Gastrocnemius medialis (tissue), 4 donors: ENCODE results near the gene LAMC2. TPM values are rescaled to one million over a fixed set of nuclear protein-coding genes. Genes with fewer than 3 reads are reported as not detected.

Source experiments
- ATAC-seq, 2 donors: fragments of 150-250 bp; one replicate each; pipeline ENCODE4 v1.9.1; 2016
- DNase-seq, 2 donors: peaks; one replicate each; pipeline ENCODE4 v3.0.0-alpha.2; 2019
- H3K27ac ChIP-seq, 4 donors: fragments of 200-600 bp; sonication (generic); 1 replicate in 1 of 4; 2 replicates in 3 of 4; pipeline ENCODE4 v1.5.1; 2016 to 2018; ENCODE audit warnings: mild to moderate bottlenecking in 2 of 4, moderate library complexity in 1 of 4
- H3K27me3 ChIP-seq, 3 donors: fragments of 200-600 bp; sonication (generic) in 2 of 3; 1 replicate in 1 of 3; 2 replicates in 2 of 3; pipeline versions ENCODE4 v1.5.1 to v1.6.0; 2016 to 2019; ENCODE audit warnings: mild to moderate bottlenecking in 1 of 3, moderate library complexity in 1 of 3
- H3K36me3 ChIP-seq, 2 donors: fragments of 200-600 bp; sonication (generic) in 1 of 2; one replicate each; pipeline ENCODE4 v1.5.1; 2017 to 2018
- H3K4me1 ChIP-seq, 2 donors: fragments of 200-600 bp; sonication (generic) in 1 of 2; one replicate each; pipeline ENCODE4 v1.5.1; 2016 to 2017; ENCODE audit warnings: mild to moderate bottlenecking in 2 of 2
- H3K4me3 ChIP-seq, 4 donors: fragments of 200-600 bp; sonication (generic) in 3 of 4; 1 replicate in 1 of 4; 2 replicates in 3 of 4; pipeline ENCODE4 v1.5.1; 2016 to 2019; ENCODE audit warnings: mild to moderate bottlenecking in 2 of 4
- H3K9me3 ChIP-seq, 3 donors: fragments of 200-600 bp; sonication (generic) in 2 of 3; 1 replicate in 1 of 3; 2 replicates in 2 of 3; pipeline ENCODE4 v1.5.1; 2016 to 2019
- CTCF ChIP-seq, 5 experiments: fragments of 450-650 bp in 3 of 5; fragments of 200-600 bp in 2 of 5; sonication (generic) in 2 of 5; IDR thresholded peaks in 4 of 5; conservative IDR thresholded peaks in 1 of 5; 1 replicate in 4 of 5; 2 replicates in 1 of 5; pipeline ENCODE4 v1.5.1; 2016 to 2019; ENCODE audit warnings: antibody characterized with exemption in 5 of 5, mild to moderate bottlenecking in 3 of 5, moderate library complexity in 3 of 5
- POLR2A ChIP-seq, 2 donors: fragments of 450-650 bp; IDR thresholded peaks; one replicate each; pipeline ENCODE4 v1.6.1; 2017; ENCODE audit warnings: antibody characterized with exemption in 2 of 2, mild to moderate bottlenecking in 2 of 2, moderate library complexity in 2 of 2
- in situ Hi-C, 4 donors: fragments of 200-750 bp; cut with MboI; loops; one replicate each; pipeline versions ENCODE4 v1.15.0 to v1.8.0; 2017; ENCODE audit warnings: low sequenced_read_pairs in 4 of 4
- intact Hi-C: fragments of 100-400 bp; cut with DNase I; formaldehyde crosslinking; loops from one replicate; pipeline ENCODE4 v1.15.1; 2023; ENCODE audit warnings: low total_unique reads
- total RNA-seq, 4 donors: library from RNA; depleted of rRNA; stranded (reverse); fragments of >200 nt; gene quantifications; one replicate each; pipeline versions ENCODE4 v1.1.0 to v1.2.3, GENCODE V29; 2016

The LAMC2 gene
- total RNA-seq, 4 donors from 2014 or later = 0.78 to 1.8 (median 1.4) TPM

- intact Hi-C loops (no loop called here), in situ Hi-C loops (loop anchor here in 3 of 4 donors (10.0 to 25.0 kb wide), 3 partner anchors 102 to 275 kb away; partner anchors contain the start of gene SHCBP1L (in 2 of the 3))
- H3K9me3 ChIP-seq = no peaks in the 10 kb centered on the region
- ATAC-seq (no peak), DNase-seq (no peak)
- H3K4me3 ChIP-seq = no peak overlapping the region
- no peaks in the 10 kb centered on the region for H3K27me3 ChIP-seq
- H3K27ac ChIP-seq = peak overlapping the region in 3 of 4 donors; percentile 7 to 18 (median 11)
- peaks cover 12 to 25% of the 10 kb centered on the region in 2 donors for H3K4me1 ChIP-seq
- no peak for TF ChIP-seq CTCF (IDR thresholded peaks at IDR 0.05 in 4 of 5, conservative IDR thresholded peaks at IDR 0.05 in 1 of 5)
- TF ChIP-seq POLR2A (IDR thresholded peaks at IDR 0.05) = no peak
- H3K36me3 ChIP-seq = no peaks in the 10 kb centered on the region
Observed at GRCh38 chr1:183237046-183237445, 51.0 kb downstream of the LAMC2 start.

GRCh38 chr1:183238071-183238470 lies 52.0 kb downstream of the LAMC2 start:
- intact Hi-C loops = no loop called here
- no peak overlapping the region for H3K4me3 ChIP-seq
- no peaks in the 10 kb centered on the region for H3K9me3 ChIP-seq
- H3K36me3 ChIP-seq = no peaks in the 10 kb centered on the region
- no peaks in the 10 kb centered on the region for H3K27me3 ChIP-seq
- TF ChIP-seq POLR2A (IDR thresholded peaks at IDR 0.05) = no peak
- TF ChIP-seq CTCF (IDR thresholded peaks at IDR 0.05 in 4 of 5, conservative IDR thresholded peaks at IDR 0.05 in 1 of 5) = no peak
- no peak for DNase-seq
- peaks cover 12 to 26% of the 10 kb centered on the region in 2 donors for H3K4me1 ChIP-seq
- peak overlapping the region; percentile 5 to 81 (median 60) for H3K27ac ChIP-seq
- ATAC-seq = no peak
- in situ Hi-C loops = loop anchor here in 3 of 4 donors (10.0 to 25.0 kb wide), 3 partner anchors 103 to 276 kb away; partner anchors contain the start of gene SHCBP1L (in 2 of the 3)

- Histone ChIP-seq H3K4me1 (peaks cover 10 to 19% of the 10 kb centered on the region in 2 donors), H3K27ac (peak overlapping the region; percentile 54 to 81 (median 64)), H3K9me3 (no peaks in the 10 kb centered on the region), H3K27me3 (no peaks in the 10 kb centered on the region), H3K4me3 (no peak overlapping the region), H3K36me3 (no peaks in the 10 kb centered on the region)
- intact Hi-C loops (no loop called here), in situ Hi-C loops (loop anchor here in 3 of 4 donors (10.0 to 25.0 kb wide), 3 partner anchors 104 to 277 kb away; partner anchors contain the start of gene SHCBP1L (in 2 of the 3))
- no peak for TF ChIP-seq POLR2A (IDR thresholded peaks at IDR 0.05)
- TF ChIP-seq CTCF (IDR thresholded peaks at IDR 0.05 in 4 of 5, conservative IDR thresholded peaks at IDR 0.05 in 1 of 5) = no peak
- ATAC-seq (no peak), DNase-seq (no peak)
Observed at GRCh38 chr1:183239220-183239742, 53.2 kb downstream of the LAMC2 start.

- in situ Hi-C loops = loop anchor here in 3 of 4 donors (10.0 to 25.0 kb wide), 3 partner anchors 105 to 278 kb away; partner anchors contain the start of gene SHCBP1L (in 2 of the 3)
- DNase-seq (peak; percentile 29 to 62), ATAC-seq (peak in 1 of 2 donors; percentile 7)
- no peaks in the 10 kb centered on the region for H3K9me3 ChIP-seq
- no peak overlapping the region for H3K4me3 ChIP-seq
- intact Hi-C loops = no loop called here
- peak overlapping the region; percentile 54 to 81 (median 64) for H3K27ac ChIP-seq
- peaks cover 4 to 17% of the 10 kb centered on the region in 2 donors for H3K4me1 ChIP-seq
- no peaks in the 10 kb centered on the region for H3K27me3 ChIP-seq
- H3K36me3 ChIP-seq = no peaks in the 10 kb centered on the region
- TF ChIP-seq CTCF (IDR thresholded peaks at IDR 0.05 in 4 of 5, conservative IDR thresholded peaks at IDR 0.05 in 1 of 5) = no peak
- TF ChIP-seq POLR2A (IDR thresholded peaks at IDR 0.05) = no peak
Observed at GRCh38 chr1:183239793-183240525, 53.9 kb downstream of the LAMC2 start.
